GM12872 (cell line): ENCODE measurements around the gene RASGEF1C.

Experiments used
- TF ChIP-seq, protein P1 (sequence below): IDR thresholded peaks from 3 replicates; pipeline ENCODE4 v1.5.1; 2011; ENCODE audit warnings: low read depth, mild to moderate bottlenecking, low read length, moderate library complexity; ENCODE audit not compliant: insufficient read depth

Gene RASGEF1C

DNA sequence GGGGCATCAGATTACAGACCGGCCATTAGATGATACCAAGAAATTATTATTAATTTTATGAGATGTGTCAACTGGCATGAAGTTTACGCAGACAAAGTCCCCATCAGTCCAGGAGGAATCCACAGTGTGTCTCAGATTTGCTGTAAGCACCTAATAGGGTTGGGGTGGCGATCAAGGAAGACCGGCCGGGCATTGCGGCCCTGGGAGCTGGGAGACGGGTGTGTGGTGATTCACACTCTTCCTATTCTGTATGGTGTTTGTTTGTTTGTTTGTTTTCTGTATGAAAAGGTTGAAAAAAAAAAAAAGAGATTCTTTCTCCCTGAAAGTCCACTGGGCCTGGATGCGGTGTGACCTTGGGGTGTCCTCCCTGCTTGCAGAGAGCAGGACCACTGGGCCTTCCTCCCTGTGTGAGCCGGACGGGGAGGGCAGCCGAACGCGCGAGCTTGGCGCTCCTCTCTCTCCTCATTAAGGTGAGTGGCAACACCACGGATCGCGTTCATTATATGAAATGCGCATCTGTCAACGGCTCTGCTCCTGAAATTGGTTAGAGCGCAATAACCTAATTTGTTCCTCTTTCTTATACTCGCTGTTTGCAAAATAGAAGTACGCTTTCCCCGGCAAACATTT is 15.1 kb downstream of the RASGEF1C start:
- TF ChIP-seq, protein P1, sequence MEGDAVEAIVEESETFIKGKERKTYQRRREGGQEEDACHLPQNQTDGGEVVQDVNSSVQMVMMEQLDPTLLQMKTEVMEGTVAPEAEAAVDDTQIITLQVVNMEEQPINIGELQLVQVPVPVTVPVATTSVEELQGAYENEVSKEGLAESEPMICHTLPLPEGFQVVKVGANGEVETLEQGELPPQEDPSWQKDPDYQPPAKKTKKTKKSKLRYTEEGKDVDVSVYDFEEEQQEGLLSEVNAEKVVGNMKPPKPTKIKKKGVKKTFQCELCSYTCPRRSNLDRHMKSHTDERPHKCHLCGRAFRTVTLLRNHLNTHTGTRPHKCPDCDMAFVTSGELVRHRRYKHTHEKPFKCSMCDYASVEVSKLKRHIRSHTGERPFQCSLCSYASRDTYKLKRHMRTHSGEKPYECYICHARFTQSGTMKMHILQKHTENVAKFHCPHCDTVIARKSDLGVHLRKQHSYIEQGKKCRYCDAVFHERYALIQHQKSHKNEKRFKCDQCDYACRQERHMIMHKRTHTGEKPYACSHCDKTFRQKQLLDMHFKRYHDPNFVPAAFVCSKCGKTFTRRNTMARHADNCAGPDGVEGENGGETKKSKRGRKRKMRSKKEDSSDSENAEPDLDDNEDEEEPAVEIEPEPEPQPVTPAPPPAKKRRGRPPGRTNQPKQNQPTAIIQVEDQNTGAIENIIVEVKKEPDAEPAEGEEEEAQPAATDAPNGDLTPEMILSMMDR: no peak

DNA sequence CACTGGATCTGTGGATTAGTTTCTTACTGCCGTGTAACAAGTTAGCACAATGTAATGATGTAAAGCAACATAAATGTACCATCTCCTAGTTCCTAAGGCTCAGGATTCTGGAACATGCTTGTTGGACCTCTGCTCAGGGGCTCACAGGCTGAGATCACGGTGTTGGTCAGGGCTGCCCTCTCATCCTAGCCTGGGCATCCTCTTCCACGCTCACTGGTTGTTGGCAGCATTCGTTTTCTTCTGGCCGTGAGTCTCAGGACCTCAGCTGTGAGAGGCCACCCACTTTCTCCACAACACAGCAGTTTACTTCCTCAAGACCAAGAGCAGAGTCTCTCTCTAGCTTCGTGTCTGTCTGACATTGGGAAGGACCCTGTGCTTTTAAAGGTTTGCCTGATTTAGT is 17.3 kb downstream of the RASGEF1C start:
- TF ChIP-seq, protein P1: no peak

DNA sequence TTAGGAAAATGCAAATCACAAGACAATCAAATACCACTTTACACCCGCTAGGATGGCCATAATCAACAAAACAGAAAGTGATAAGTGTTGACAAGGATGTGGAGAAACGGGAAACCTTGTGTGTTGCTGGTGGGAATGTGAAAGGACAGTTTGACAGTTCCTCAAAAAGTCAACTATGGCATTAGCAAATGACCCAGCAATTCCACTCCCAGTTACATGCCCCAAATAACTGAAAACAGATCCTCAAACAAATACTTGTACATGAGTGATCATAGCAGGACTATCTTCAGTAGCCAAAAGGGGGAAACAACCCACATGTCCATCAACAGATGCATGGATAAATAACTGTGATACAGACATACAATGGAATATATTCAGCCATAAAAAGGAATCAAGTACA is 21.2 kb downstream of the RASGEF1C start:
- TF ChIP-seq, protein P1: no peak

DNA sequence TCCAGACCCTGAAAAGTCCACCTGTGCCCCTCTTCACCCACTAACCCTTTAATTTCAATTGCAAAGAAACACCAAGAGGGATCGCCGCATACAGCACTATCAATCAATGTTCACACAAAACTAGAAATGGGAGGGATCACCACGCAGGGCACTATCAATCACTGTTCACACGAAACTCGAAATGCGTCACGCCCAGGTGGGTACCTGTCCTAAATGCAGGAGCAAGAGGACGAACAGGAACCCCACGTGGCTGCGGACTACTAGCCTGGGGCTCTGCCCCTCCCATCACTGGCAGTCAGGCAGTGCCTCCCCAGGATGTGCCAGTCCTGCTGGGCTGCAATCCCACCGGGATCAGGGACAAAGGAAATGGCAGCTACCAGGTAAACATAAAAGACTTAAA is 28.2 kb downstream of the RASGEF1C start:
- TF ChIP-seq, protein P1: no peak

DNA sequence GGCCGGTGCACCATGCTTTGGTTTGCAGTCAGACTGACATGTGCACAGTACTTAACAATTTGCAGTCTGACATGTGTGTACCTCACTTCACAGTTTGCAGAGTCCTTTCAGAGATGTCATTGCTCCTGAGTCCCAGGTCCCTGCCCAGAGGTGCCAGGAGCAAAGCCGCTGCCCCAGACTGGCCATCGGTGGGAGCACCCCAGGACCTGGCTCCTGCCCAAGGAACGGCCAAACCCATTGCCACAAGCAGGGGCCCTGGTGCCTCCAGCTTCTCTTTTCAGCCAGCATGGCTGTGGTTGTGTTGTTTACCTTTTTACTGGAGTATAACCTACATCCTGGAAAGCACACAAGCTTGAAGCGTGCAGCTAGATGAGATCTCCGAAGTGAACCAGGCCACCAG is 28.6 kb downstream of the RASGEF1C start:
- TF ChIP-seq, protein P1: no peak

DNA sequence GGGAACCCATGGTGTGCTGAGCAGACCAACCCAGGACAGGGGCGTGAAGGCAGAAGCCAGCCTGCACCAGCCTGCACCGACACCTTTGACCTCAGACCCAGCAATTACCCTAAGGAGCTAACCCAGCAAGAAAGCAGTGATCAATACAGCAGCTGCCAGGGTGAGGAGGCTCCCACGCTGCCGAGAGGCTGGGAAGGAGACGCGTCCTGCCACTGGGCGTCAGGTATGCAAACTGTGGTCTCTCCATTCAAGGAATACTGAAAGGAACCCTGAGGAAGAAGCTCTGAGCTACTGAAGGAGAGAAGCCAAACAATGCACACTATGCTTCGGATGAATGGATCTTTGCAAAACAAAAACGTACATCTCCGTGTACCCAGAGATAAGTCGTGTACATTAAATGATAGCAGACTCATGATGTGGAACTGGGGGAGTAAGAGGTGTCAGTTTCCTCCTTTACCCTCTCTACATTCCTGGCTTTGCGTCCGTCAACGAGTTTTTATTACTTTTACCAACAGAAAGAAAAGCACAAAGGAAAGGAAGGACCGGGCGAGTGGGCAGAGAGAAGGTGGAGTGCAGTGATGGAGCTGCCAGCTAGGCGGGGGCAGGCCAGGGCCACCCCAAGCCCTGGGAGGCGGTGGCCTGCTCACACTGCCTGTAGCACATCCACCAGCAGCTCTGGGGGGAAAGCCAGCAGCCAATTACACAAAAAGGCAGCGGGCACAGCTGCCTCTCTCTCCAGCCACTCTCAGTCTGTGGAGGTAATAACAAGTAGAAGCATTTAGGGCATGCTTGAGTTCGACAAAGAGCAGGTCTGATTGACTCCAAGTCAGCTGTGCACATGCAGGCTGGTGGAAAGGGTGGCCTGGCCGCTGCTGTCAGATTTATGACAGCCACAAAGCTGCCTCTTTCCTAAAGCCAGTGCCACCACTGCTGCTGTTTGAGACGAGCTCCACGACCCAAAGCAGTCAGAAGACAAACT is 29.3 kb downstream of the RASGEF1C start:
- TF ChIP-seq, protein P1: no peak
